Stimulated activated CD8-positive, alpha-beta memory T cell treated with anti-CD3 and anti-CD28 coated beads, Interleukin-4, amount 100 ng/mL, for 1 hour (primary cell): ENCODE data around the gene PIEZO1.

Experiments used
- DNase-seq, 2 donors: peaks; one replicate each; pipeline ENCODE4 v3.0.0-alpha.2; 2020; ENCODE audit warnings: low read depth in 2 of 2, low spot score in 1 of 2

PIEZO1 gene

GRCh38 chr16:88817785-88818574 lies 33.0 kb upstream of the PIEZO1 start:
- no peak for DNase-seq

DNA sequence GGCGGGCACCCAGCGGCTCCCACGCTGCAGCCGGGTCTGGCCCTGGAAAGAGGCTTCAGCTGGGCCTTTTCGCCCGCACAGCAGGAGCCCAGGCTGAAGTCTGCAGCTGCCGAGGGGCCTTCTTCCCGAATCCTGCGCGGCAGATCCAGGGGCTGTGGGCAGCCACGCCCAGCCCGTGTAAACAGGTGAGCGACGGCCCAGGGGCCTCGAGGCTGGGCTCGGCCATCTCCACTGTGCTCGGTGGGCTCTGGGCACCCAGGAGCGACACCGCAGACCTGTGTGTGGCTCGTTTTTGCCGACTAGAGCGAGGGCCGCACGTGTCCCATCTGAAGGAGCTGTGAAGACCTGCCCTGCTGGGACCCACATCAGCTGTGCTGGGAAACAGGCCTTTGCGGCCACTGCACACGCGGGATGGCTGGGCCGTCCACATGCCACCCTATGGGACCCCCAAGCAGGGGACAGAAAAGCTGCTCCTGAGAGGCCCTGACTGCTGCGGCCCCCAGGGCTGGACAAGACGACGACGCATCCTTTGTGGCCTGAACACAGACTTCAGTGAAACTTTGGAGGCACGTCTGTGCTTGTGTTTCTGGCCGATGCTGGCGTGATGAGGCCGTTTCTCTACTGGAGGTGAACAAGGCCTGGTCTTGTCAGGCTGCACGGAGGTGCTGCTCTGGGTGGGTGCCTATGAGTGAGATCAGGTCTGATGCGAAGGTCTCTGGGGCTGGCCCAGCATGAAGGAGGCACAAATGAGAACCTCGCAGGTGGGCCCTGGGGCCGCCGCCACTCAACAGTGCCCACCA lies 31.9 kb upstream of the PIEZO1 start:
- DNase-seq = no peak

- DNase-seq = no peak
Observed at GRCh38 chr16:88815901-88816589, 31.0 kb upstream of the PIEZO1 start.

DNA sequence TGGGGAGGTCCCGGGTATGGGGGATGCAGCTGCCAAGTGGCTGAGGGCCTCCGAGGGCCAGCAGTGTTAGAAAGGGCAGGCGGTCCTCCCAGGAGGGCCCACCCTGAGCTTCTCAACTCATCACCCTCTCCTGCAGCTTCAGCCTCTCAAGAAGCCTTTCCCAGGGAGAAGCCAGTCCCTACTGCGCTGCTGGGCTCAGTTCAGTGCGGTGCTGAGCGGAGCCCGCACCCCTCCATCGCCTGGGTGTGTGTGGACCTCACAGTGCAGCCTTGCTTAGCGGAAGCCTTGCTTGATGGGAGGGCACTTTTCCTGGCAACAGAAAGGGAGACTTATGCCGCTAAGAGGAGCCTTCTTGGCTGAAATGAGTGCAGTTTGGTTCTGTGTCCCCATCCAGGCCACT lies 30.2 kb upstream of the PIEZO1 start:
- DNase-seq = no peak

- DNase-seq = no peak
Observed at GRCh38 chr16:88814144-88814502, 29.1 kb upstream of the PIEZO1 start.

- DNase-seq = no peak
Observed at GRCh38 chr16:88813269-88814143, 28.5 kb upstream of the PIEZO1 start.

DNA sequence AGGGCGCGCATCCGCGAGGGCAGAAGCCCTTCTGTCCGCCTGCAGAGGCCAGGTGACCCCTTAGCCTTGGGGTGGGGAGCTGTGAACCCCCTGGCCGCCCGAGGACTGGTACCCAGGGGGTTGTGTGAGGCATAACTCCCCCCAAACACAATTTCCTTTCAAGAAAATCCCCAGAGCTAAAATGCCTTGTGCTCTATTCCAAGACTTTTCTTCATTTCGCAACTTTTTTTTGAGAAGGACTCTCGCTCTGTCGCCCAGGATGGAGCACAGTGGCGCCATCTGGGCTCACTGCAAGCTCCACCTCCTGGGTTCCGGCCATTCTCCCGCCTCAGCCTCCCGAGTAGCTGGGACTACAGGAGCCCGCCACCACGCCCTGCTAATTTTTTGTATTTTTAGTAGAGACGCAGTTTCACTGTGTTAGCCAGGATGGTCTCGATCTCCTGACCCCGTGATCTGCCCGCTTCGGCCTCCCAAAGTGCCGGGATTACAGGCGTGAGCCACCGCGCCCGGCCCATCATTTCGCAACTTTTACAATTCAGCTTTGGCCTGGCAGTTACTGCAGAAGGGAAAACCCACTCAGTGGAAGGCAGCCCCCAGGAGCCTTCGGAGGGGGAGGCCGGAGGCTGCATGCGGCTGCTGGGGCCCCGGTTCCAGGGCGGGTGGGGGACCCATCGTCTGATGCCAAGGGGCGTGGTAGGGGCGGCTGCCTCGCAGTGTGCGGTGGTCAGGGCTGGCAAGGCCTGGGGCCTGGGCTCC lies 27.7 kb upstream of the PIEZO1 start:
- no peak for DNase-seq

DNA sequence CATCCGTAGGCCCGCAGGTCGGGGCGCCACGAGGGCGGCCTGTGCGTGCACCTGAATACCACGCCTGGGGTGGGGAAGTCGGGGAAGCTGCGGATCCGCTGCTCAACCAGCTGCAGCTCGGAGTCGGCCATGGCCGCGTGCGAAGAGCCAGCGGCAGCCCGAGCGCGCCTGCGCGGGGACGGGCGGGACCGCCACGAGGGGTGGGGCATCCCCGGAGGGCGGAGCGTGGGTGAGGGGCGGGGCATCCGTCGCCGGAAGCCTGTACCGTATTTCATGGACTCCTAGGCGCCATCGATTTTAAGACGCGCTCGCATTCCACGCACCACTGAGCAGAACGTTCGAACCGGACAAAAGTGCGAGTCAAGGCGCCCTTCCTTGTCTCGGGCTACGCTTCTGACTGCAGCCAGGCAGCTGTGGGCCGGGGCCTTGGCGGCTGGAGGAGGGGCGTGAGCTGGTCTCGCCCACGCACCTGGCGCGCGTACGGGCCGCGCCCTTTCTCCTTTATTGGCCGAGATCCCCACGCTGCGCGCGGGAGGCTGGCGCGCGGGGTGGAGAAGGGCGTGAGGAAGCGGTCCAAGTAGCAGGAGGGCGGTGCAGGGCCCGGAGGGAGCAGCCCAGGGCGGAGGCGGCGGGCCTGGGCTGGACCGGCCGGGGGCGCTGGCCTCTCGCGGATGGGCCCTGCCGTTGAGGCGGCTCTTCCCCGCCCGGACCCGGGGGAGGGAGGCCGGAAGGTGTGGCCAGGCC lies 26.9 kb upstream of the PIEZO1 start, which contains the start of gene APRT:
Gene APRT, minus strand, starts transcription at position 160 of the 744 bp plus-strand sequence. Its CDS starts 29 bp downstream, at position 131.
- peak; percentile 93 to 95 for DNase-seq

DNA sequence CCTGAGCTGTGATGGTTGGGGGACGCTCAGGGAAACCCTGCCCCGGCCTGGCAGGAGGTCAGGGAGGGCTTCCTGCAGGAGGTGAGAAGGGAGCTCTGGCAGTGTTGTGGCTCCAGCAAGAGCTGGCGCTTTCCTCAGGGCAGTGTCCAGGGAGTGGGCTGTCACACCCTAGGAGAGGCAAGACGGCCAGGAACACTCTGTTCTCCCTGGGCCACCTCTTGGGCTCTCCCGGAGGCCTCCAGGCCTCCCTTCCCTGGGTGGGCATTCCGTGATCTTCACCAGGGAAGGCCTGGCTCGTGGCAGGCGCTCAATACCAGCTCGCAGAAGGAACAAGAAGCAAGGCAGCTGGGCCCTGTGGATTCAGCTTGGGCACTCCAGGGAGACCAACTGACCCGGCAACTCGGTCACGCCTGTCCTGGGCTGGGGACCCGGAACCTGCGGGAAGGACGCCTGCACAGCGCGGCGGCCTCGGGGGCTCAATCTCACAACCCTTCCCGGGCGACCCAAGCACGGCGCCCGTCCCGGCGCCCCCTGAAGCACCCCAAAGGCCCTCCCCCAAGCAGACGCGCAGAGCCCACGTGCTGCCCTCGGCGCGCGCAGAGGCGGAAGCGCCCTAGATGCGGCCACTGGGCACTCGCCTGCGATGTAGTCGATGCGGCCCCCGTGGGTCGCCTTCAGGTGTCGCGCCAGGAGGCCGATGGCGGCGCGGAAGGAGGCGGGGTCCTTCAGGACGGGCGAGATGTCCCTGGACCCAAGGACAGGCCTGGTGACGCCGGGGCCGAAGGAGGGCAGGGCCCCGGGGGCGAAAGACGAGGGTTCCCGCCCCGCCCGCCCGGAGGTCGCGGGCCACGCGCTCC lies 26.1 kb upstream of the PIEZO1 start:
- DNase-seq = peak; percentile 35 to 44

DNA sequence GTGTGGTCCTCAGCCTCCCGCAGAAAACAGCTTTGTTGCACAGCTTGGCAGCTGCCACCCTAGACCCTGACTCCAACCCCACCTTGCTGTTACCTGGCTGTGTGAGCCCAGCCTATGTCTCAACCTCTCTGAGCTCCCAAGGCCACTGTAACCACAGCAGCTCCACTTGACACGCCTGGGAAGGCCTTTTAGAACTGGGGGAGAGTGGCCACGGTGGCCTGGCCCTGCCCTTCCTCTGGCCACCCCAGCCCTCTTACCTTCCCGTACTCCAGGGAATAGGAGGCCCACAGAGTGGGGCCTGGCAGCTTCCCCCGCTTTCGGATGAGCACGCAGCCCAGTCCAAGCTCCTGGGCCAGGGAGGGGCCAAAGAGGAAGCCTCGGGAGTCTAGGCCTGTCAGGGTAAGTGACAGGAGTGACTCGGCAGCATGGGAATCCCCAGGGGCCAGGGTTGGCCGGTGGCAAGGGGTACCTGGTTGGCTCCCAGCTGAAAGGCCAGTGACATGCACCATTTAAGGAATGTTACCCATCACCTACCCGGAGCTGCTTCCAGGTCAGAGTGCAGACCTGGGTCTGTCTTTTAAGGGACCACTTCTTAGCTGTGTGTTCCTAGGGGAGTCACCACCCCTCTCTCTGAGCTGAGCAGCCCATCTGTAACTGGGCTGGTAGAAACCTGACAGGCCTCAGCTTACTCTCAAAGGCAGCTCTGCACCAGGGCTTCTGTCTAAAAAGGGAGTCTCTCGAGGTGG lies 25.3 kb upstream of the PIEZO1 start:
- no peak for DNase-seq

DNA sequence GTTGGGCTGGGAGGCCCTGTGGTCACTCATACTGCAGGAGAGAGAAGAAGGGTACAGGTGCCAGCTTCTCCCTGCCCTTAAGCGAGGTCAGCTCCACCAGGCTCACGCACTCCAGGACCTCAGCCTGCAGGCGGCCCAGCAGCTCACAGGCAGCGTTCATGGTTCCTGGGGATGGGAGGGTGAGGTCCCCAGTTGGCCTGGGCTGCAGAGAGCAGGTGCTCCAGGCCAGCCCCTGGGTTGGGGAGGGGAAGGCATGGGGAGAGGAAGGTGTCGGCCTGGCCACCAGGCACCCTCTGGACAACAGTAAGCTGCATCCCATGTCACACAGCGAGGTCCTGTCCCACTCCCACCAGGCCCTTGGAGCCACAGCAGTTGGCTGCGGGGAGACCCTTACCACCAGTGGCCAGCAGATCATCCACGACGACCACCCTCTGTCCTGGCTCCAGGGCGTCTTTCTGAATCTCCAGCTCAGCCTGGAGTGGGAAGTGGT lies 24.7 kb upstream of the PIEZO1 start:
- no peak for DNase-seq

DNA sequence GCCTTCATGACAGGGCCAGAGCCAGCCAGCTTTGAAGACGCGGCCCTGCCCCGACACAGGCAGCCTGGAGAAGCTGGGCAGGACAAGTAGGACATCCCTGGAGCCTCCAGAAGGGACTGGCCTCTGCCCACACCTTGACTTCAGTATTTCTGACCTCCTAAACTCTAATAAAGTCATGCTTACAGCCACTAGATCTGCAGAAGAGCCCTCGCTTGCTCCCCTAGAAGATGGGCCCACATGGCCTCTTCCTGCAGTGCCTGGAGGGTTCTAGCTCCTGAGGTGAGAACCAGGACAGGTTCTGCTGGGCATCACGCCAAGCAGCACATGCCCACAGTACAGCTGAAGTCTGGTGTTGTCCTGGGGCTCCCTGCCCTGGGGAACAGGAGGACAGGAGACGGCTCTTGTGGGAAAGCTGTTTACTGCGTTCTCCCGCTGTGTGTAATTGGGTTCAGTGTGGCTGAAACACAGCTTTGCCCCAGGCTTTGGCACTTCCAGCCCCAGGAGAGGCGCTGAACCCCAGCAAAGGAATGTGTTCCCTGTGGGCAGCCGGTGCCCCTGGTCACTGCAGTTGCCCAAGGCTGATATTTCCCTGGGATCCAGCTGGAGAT lies 24.2 kb upstream of the PIEZO1 start:
- DNase-seq = no peak

DNA sequence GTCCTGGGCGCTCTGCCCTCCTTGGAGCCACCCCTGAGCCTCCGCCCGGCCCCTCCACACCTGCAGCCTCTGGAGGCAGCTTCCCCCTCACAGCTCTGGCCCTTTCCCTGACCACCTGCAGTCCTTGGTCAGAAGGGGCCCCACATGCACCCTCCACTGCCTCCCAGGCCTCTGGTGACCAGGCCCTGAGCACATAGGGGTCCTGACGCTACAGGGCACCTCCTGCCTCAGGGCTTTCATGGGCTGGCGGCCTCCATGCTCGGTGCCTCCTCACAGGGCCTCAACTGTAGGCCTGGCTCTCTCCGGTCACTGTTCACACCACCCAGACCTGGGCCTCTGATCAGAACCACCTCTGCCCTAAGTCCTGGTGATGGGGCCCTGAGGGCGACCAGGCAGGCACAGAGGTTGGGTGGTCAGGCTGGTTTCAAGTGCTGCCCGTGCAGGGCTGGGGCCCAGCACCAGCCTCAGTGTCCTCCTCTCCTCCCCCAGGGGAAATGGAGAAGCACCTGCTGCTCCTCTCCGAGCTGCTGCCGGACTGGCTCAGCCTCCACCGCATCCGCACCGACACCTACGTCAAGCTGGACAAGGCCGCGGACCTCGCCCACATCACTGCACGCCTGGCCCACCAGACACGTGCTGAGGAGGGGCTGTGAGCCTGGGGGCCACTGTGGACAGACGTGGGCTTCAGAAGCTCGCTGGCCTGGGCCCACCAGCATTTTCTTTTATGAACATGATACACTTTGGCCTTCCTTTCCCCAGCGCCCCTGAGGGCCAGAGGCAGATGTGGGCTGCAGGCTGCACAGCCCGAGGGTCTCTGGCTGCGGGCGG lies 22.8 kb upstream of the PIEZO1 start:
- DNase-seq = no peak

- no peak for DNase-seq
Observed at GRCh38 chr16:88807142-88807625, 22.2 kb upstream of the PIEZO1 start.

GRCh38 chr16:88806491-88807111 lies 21.6 kb upstream of the PIEZO1 start:
- no peak for DNase-seq
